ENCODE data around the gene TAF1L.

GRCh38 chr9:32672469-32672868 lies 37.0 kb upstream of the TAF1L start:
- TF ChIP-seq CTCF (IDR thresholded peaks at IDR 0.05), result no peak
- TF ChIP-seq POLR2A (IDR thresholded peaks at IDR 0.05), result no peak
